GM12872 (cell line): ENCODE results near the gene AQP1.

Experiments used
- TF ChIP-seq, protein P1 (sequence below): IDR thresholded peaks from 3 replicates; pipeline ENCODE4 v1.5.1; 2011; ENCODE audit warnings: low read depth, mild to moderate bottlenecking, low read length, moderate library complexity; ENCODE audit not compliant: insufficient read depth

AQP1 gene

DNA sequence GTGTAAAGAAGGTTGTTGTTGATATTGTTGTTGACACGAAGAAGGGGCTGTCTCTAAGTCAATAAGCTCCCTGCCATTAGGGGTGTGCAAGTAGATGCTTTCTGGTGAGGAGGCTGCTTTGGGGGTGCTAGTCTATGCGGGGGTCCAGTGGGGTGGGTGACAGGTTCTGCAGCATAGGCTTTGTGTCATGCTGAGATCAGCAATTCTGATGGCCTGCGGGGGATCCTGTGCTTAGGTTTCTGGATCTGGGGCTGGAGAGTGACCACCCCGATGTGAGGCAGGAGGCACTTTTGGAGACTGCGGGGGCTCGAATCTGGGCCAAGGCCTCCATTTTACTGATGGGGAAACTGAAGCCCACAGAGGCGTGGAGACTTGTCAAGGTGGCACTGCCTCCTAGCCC, 5.1 kb downstream of the AQP1 start:
- TF ChIP-seq, protein P1, sequence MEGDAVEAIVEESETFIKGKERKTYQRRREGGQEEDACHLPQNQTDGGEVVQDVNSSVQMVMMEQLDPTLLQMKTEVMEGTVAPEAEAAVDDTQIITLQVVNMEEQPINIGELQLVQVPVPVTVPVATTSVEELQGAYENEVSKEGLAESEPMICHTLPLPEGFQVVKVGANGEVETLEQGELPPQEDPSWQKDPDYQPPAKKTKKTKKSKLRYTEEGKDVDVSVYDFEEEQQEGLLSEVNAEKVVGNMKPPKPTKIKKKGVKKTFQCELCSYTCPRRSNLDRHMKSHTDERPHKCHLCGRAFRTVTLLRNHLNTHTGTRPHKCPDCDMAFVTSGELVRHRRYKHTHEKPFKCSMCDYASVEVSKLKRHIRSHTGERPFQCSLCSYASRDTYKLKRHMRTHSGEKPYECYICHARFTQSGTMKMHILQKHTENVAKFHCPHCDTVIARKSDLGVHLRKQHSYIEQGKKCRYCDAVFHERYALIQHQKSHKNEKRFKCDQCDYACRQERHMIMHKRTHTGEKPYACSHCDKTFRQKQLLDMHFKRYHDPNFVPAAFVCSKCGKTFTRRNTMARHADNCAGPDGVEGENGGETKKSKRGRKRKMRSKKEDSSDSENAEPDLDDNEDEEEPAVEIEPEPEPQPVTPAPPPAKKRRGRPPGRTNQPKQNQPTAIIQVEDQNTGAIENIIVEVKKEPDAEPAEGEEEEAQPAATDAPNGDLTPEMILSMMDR = no peak

DNA sequence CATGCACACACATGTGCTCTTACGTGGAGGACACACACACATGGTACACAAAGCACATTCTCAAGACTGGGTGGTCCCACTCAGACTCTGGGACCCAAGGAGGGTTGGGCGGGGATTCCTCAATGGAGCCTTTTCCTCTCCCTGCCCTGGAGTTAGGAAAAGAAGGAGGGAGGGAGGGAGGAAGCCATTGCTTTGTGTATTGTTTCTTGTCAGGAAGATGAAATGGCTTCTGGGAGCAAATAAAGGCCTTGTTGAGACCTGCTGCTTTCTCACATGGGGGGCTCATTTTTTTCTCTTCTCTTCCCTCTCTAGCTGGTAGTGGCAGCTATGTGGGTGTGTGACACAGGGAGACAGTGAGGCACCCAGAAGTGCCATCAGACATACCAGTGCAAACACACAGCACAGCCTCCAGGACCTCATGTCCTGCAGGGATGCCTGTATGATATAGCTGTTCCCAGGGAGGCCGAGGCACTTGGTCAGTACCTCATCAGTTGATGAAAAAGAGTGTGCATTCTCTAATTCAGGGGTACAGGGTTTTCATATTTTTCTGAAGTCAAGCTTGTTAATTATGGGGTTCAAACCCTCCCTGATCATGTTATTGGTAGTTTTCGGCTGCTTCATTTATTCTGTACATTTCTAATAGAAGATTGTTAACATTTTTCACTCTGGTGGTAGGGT, 5.7 kb downstream of the AQP1 start:
- TF ChIP-seq, protein P1 = no peak

DNA sequence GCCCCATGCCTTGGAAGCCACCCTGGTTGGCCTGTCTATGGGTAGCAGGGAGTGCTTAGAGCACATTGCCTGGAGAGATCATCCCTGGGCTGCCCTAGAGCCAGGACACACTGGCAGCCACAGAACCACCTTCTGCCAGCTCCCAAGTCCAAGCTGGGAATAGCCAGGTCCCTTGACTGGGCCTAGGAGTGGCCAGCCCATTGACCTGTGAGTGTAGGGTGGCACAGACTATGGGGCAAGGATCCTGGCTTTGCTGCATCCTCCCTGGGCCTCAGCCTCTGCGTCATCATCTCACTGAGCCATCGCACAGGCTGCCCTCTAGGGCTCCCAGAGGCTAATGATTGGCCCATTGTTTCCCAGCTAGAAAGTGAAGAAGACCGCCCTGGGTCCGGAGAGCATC, 7.0 kb downstream of the AQP1 start:
- TF ChIP-seq, protein P1 = no peak

DNA sequence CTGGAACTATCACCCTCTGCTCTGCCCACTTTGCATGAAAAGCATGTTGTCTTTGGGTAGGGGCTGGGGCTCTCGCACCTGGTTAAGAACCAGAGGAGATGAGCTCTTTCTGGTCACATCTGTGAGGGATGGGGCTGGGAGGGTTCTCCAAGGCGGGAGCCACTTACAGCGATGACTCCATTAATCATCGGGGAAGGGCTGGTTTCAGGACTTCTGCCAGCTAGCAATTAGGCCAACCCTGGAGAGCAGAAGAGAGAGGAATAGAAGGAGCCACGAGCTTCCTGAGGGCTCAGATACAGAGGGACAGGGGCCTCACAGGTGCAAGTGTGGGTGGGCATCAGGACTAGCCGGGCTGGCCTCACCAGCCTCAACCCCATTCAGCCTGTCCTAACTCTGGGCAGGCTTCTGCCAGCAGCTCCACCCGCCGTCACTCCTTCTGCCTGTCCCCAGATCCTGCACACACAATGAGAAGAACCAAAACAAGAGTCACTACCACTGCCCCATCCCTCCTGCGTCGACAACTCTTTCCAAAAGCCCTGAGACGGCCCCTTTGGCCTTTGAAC, 8.4 kb downstream of the AQP1 start:
- TF ChIP-seq, protein P1 = no peak

DNA sequence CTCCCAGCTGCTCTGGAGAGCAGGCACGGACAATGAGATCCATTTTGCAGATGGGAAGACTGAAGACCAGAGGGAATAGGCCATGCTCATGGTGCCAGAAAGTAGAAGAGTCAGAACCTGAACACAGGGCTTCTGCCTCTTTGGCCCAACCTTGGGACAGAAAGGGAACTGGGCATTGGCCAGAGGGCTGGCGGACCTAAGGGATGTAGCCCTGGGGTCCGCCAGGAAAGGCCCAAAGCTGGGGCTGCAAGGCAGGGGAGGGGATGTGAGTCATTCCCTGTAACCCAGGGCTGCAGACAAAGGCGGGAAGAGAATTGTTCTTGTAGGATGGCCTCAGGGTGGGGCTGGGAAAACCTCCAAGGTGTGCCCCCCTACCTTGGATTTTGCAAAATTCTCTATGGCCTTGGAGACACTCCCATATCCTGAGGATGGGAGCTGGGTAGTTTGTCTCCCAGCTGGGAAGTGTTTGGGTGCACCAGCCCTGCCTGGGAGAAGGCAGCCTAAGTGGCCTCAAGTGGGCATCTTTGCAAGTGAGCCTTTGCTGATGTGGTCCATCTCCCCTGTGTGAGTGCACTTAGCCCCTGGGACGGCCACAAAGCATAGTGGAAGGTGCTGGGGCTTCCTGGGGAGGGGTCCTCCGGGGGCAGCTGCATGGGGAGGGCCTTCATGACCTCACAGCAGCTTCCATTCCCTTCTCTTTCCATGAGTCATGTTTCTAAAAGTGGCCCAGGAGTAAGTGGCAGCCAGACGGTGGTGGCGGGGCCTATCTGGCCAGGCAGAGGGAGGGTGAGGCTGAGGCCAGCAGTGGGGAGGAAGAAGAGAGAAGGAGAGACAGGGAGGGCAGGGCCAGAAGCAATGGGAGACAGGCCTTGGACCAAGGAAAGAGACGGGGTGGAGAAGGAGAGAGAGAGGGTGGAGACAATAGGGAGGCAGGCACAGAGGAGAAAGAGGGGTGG, 9.2 kb downstream of the AQP1 start:
- TF ChIP-seq, protein P1 = no peak

DNA sequence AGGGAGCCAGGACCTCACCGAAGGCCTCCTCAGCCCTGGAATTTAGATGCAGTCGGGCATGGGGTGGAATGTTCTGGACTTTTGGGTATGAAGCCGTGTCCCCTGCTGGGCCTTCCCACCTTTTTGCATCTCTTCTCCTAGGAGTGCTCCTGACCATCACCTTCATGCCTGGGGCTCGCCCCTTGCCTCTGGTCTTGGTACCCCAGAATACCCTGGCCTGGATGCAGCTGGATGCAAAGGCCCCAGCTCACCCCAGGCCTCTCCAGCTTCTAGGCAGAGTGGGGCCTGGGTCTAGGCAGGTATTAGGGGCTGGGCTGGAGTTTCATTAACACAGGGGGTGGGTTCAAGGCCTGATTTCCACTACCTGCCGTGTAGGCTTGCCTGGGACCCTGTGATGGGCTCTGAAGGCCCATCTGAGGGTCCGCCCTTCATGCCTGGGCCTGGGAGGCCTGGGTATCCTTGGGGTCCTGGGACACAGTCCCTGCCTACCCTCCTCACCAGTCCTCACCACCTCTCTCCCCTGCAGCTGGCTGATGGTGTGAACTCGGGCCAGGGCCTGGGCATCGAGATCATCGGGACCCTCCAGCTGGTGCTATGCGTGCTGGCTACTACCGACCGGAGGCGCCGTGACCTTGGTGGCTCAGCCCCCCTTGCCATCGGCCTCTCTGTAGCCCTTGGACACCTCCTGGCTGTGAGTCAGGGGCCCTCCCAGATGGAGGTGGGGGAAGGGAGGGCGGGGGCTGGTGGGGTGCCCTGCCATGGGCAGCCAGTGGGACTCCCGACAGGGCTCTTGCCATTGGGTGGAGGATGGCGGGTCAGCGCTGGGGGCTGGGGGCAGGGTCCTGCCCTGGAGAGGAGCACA, 10.1 kb downstream of the AQP1 start:
- TF ChIP-seq, protein P1 = no peak

DNA sequence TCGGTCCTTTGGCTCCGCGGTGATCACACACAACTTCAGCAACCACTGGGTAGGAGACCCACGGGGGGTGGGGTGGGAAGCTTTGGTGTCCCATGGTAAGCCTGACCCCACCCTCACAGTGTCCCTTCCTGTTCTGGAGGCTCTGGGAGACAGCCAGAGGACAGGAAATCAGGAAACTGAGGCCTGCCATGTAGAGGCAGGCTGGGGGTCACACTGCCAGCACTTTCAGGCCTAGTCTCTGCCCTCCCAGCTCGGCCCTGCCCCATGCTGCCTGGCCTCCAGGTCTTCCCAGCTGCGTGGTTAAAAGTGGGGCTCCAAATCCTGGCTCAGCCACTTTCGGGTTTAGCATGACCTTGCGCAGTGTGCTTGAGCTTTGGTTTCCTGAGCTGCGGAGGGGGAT, 10.9 kb downstream of the AQP1 start:
- TF ChIP-seq, protein P1 = no peak
